Measurements from ENCODE around the gene CDC20B. TPM values are rescaled to one million over a fixed set of nuclear protein-coding genes. Genes with fewer than 3 reads are reported as not detected.

Gene CDC20B
- total RNA-seq, 1 donor from 2014 or later = not detected

DNA sequence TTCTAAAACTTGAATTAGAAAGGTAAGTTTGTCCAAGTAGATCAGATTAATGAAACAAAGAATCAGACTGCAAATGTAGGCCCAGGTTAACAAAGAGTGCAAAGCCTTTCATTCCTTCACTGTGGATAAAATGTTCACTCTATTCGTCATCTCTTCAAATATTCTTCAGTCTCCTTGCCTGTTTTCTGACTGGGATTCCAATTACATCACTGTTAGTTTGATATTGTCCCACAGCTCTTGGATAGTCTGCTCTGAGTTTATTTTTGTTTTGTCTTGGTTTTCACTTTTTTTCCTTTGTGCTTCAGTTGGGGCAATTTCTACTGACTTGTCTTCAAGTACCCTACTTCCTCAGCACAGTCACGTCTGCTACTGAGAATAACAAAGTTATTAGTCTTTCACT lies 109.1 kb downstream of the CDC20B start:
- no peak for DNase-seq (ENCODE audit: low read depth)
- H3K4me3 ChIP-seq (ENCODE audit: low read depth, low read length) = no peak overlapping the region
- TF ChIP-seq, protein P1, sequence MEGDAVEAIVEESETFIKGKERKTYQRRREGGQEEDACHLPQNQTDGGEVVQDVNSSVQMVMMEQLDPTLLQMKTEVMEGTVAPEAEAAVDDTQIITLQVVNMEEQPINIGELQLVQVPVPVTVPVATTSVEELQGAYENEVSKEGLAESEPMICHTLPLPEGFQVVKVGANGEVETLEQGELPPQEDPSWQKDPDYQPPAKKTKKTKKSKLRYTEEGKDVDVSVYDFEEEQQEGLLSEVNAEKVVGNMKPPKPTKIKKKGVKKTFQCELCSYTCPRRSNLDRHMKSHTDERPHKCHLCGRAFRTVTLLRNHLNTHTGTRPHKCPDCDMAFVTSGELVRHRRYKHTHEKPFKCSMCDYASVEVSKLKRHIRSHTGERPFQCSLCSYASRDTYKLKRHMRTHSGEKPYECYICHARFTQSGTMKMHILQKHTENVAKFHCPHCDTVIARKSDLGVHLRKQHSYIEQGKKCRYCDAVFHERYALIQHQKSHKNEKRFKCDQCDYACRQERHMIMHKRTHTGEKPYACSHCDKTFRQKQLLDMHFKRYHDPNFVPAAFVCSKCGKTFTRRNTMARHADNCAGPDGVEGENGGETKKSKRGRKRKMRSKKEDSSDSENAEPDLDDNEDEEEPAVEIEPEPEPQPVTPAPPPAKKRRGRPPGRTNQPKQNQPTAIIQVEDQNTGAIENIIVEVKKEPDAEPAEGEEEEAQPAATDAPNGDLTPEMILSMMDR (conservative IDR thresholded peaks at IDR 0.05; ENCODE audit: low read depth, low read length) = no peak

DNA sequence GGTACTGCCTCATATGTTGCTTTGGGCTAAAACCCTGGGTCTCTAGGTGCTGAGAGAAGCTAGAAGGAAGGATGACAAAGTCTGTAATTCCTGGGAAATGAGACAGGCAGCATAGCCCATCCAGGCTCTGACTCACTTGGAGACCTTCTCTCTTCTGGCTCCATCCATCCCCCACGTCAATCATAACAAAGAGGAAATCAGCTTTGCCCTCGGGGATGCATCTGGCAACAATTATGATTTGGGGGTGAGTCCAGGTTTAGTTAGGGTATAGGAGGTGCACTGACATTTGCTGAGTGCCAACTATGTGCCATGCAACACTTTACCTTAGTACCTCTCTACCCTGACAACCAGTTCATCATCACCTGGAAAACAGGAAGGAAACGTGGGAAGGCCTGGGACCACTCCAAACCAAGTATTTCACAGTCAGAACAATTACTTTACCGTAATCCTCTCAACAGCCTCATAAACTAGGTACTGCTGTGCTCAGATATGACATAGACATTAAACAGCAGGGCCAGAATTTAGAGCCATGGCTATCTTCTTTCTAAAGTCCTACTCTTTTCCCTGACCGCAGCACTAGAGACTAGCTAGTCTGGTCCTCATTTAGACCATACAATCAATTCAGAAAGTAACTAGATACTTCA lies 109.6 kb downstream of the CDC20B start:
- TF ChIP-seq, protein P1 (conservative IDR thresholded peaks at IDR 0.05; ENCODE audit: low read depth, low read length) = no peak
- no peak overlapping the region for H3K4me3 ChIP-seq (ENCODE audit: low read depth, low read length)
- DNase-seq (ENCODE audit: low read depth) = no peak

Other genes starting within 250 kb of the CDC20B start
- 0.35 and 0.36 TPM in 2 replicates for gene ESM1, start 187.6 kb downstream of the CDC20B start, total RNA-seq
- gene GZMK, start 148.9 kb downstream of the CDC20B start, total RNA-seq = not detected in 2 replicates
- not detected in 2 replicates for gene GZMA, start 70.5 kb downstream of the CDC20B start, total RNA-seq
- 38.8 and 58.5 TPM in 2 replicates for gene GPX8, start 13.0 kb downstream of the CDC20B start, total RNA-seq
- gene MCIDAS, start 54.1 kb upstream of the CDC20B start, total RNA-seq = 0.06 and 0.22 TPM in 2 replicates
- 1.8 and 3.0 TPM in 2 replicates for gene CCNO, start 60.4 kb upstream of the CDC20B start, total RNA-seq
- 17.1 and 22.9 TPM in 2 replicates for gene DHX29, start 134.5 kb upstream of the CDC20B start, total RNA-seq
- 76.3 and 91.2 TPM in 2 replicates for gene MTREX, start 134.8 kb upstream of the CDC20B start, total RNA-seq